Panc1 (cell line): Measurements from ENCODE around the gene TBXAS1. TPM values are rescaled to one million over a fixed set of nuclear protein-coding genes. Genes with fewer than 3 reads are reported as not detected.

Experiments used
- ATAC-seq: fragments of 200-7000 bp; cut with Tn5 transposase; 2 replicates; pipeline ENCODE4 v1.9.1; 2020; ENCODE audit warnings: mild to moderate bottlenecking, moderate library complexity
- BruUV-seq: library from RNA; stranded (reverse); fragments of 400-500 nt; replicated peaks from 2 replicates; lab custom pipeline; 2021; lab: Mats Ljungman, UMichigan
- CTCF ChIA-PET: fragments of 300-600 bp; sonication (Branson Sonifier 250); formaldehyde crosslinking; loops from one replicate; lab custom pipeline; 2022; ENCODE audit warnings: antibody characterized with exemption; lab: Charles Lee
- POLR2A ChIA-PET: fragments of 300-600 bp; sonication (Branson Sonifier 250); formaldehyde crosslinking; loops from one replicate; lab custom pipeline; 2022; ENCODE audit warnings: antibody characterized with exemption; lab: Charles Lee
- DNase-seq: peaks from one replicate; pipeline ENCODE4 v3.0.0-alpha.2; 2010; ENCODE audit warnings: low read depth, low spot score
- H3K27ac ChIP-seq: 2 replicates; pipeline ENCODE4 v1.5.1; 2011; ENCODE audit warnings: mild to moderate bottlenecking, low read length, inconsistent platforms
- H3K27me3 ChIP-seq: fragments of 200-500 bp; sonication (Bioruptor generic); 2 replicates; pipeline ENCODE4 v1.6.0; 2014; ENCODE audit warnings: low read length, inconsistent platforms; ENCODE audit not compliant: control insufficient read depth, insufficient read depth
- H3K36me3 ChIP-seq: fragments of 200-500 bp; sonication (Bioruptor generic); 2 replicates; pipeline ENCODE4 v1.5.1; 2014; ENCODE audit warnings: inconsistent platforms, mild to moderate bottlenecking, low read length, moderate library complexity; ENCODE audit not compliant: control insufficient read depth, insufficient read depth
- H3K4me1 ChIP-seq: 2 replicates; pipeline ENCODE4 v1.5.1; 2011; ENCODE audit warnings: inconsistent platforms, mild to moderate bottlenecking, low read length, moderate library complexity; ENCODE audit not compliant: control insufficient read depth, insufficient read depth
- H3K4me3 ChIP-seq, 2 experiments: 2 replicates each; pipeline ENCODE4 v1.5.1; 2011 to 2012; ENCODE audit warnings: low read depth in 2 of 2, low read length in 2 of 2, mild to moderate bottlenecking in 2 of 2, inconsistent platforms in 1 of 2, moderate library complexity in 1 of 2
- H3K9me3 ChIP-seq: fragments of 200-500 bp; sonication (Bioruptor generic); 2 replicates; pipeline ENCODE4 v1.5.1; 2014; ENCODE audit warnings: low read depth, mild to moderate bottlenecking, inconsistent platforms, low read length, moderate library complexity; ENCODE audit not compliant: control insufficient read depth, insufficient read depth
- CTCF ChIP-seq: fragments of 450-650 bp; IDR thresholded peaks from 2 replicates; pipeline ENCODE4 v1.5.1; 2017; ENCODE audit warnings: mild to moderate bottlenecking
- POLR2AphosphoS5 ChIP-seq: IDR thresholded peaks from 2 replicates; pipeline ENCODE4 v1.6.1; 2012; ENCODE audit warnings: mild to moderate bottlenecking, low read depth, low read length, moderate library complexity
- REST ChIP-seq, 2 experiments: IDR thresholded peaks; 2 replicates each; pipeline ENCODE4 v1.6.1; 2011 to 2012; ENCODE audit warnings: low read depth in 2 of 2, control low read depth in 1 of 2, low read length in 1 of 2, mild to moderate bottlenecking in 1 of 2, moderate library complexity in 1 of 2; ENCODE audit not compliant: insufficient read depth in 1 of 2
- SIN3A ChIP-seq: IDR thresholded peaks from 2 replicates; pipeline ENCODE4 v1.6.1; 2012; ENCODE audit warnings: low read depth, mild to moderate bottlenecking, low read length, moderate library complexity, borderline replicate concordance; ENCODE audit not compliant: insufficient read depth
- TCF7L2 ChIP-seq: IDR thresholded peaks from 2 replicates; pipeline ENCODE4 v1.6.1; 2011; ENCODE audit warnings: mild to moderate bottlenecking, low read depth, low read length, inconsistent platforms
- in situ Hi-C: cut with HindIII; loops from 2 replicates; pipeline ENCODE4 v1.10.0; 2016; ENCODE audit warnings: low sequenced_read_pairs, low pct_unique_long_range_greater_than_20kb
- intact Hi-C: fragments of 100-400 bp; cut with micrococcal nuclease; formaldehyde crosslinking; loops from one replicate; pipeline ENCODE4 v1.10.0; 2022; ENCODE audit not compliant: unreplicated experiment
- total RNA-seq: library from RNA; stranded (reverse); gene quantifications from one replicate; pipeline ENCODE4 v1.2.1, GENCODE V29; 2021; ENCODE audit not compliant: unreplicated experiment

The TBXAS1 gene
- total RNA-seq, 1 experiment from 2014 or later: 4.4 TPM

- in situ Hi-C loops (no loop called here), intact Hi-C loops (no loop called here)
- no TSS peak for BruUV-seq
- TF ChIP-seq SIN3A (no peak), TCF7L2 (no peak), REST (IDR thresholded peaks at IDR 0.05; ENCODE audit: insufficient read depth in 1 of 2, low read depth in 2 of 2, low read length in 1 of 2) (no peak), CTCF (no peak), POLR2AphosphoS5 (no peak)
- no peaks in the 10 kb centered on the region for H3K9me3 ChIP-seq
- no peak overlapping the region for H3K4me3 ChIP-seq
- no peak for ATAC-seq
- H3K27me3 ChIP-seq: 0 out of 2 replicates have a peak, but pooled peaks cover 5% of the 10 kb centered on the region
- H3K4me1 ChIP-seq: no peaks in the 10 kb centered on the region
- ChIA-PET POLR2A (no interaction called here), CTCF (interaction anchor here (0.8 kb wide), 1 partner anchor 239 kb away, joined by 5 read pairs; no protein-coding TSS in a partner anchor)
- H3K36me3 ChIP-seq: no peaks in the 10 kb centered on the region
- H3K27ac ChIP-seq: no peak overlapping the region
- DNase-seq: no peak
Observed at GRCh38 chr7:140013676-140014075, 184.6 kb downstream of the TBXAS1 start.

GRCh38 chr7:140014123-140014522 lies 185.1 kb downstream of the TBXAS1 start:
- ATAC-seq (no peak), DNase-seq (no peak)
- H3K4me1 ChIP-seq: no peaks in the 10 kb centered on the region
- H3K36me3 ChIP-seq: no peaks in the 10 kb centered on the region
- intact Hi-C loops (no loop called here), in situ Hi-C loops (no loop called here)
- H3K4me3 ChIP-seq: no peak overlapping the region
- H3K27ac ChIP-seq: no peak overlapping the region
- POLR2A ChIA-PET: no interaction called here
- 0 out of 2 replicates have a peak, but pooled peaks cover 5% of the 10 kb centered on the region for H3K27me3 ChIP-seq
- H3K9me3 ChIP-seq: no peaks in the 10 kb centered on the region
- no TSS peak for BruUV-seq
- CTCF ChIA-PET: no interaction called here
- TF ChIP-seq CTCF (no peak), SIN3A (no peak), TCF7L2 (no peak), POLR2AphosphoS5 (no peak), REST (IDR thresholded peaks at IDR 0.05; ENCODE audit: insufficient read depth in 1 of 2, low read depth in 2 of 2, low read length in 1 of 2) (no peak)
